Effector memory CD4-positive, alpha-beta T cell (primary cell): ENCODE measurements around the gene GALNT17.

Source experiments
- DNase-seq, 3 donors: peaks; one replicate each; pipeline ENCODE4 v3.0.0-alpha.2; 2020
- H3K27ac ChIP-seq: 2 replicates; pipeline ENCODE4 v1.7.0; 2013; ENCODE audit warnings: mild to moderate bottlenecking, low read length, moderate library complexity; ENCODE audit not compliant: insufficient read depth, poor library complexity, severe bottlenecking
- H3K27me3 ChIP-seq: replicated peaks from 2 replicates; pipeline ENCODE4 v1.7.0; 2013; ENCODE audit warnings: mild to moderate bottlenecking, low read length; ENCODE audit not compliant: insufficient read depth, control insufficient read depth, poor library complexity, severe bottlenecking
- H3K36me3 ChIP-seq: 2 replicates; pipeline ENCODE4 v1.7.0; 2013; ENCODE audit warnings: mild to moderate bottlenecking, low read length, moderate library complexity; ENCODE audit not compliant: control insufficient read depth, insufficient read depth
- H3K4me1 ChIP-seq: 2 replicates; pipeline ENCODE4 v1.7.0; 2013; ENCODE audit warnings: low read length, mild to moderate bottlenecking; ENCODE audit not compliant: control insufficient read depth, insufficient read depth, poor library complexity, severe bottlenecking
- H3K4me3 ChIP-seq: 2 replicates; pipeline ENCODE4 v1.7.0; 2013; ENCODE audit warnings: low read length, low read depth, mild to moderate bottlenecking; ENCODE audit not compliant: insufficient read depth, poor library complexity, severe bottlenecking
- H3K9me3 ChIP-seq: 2 replicates; pipeline ENCODE4 v1.7.0; 2013; ENCODE audit warnings: mild to moderate bottlenecking, low read length, moderate library complexity; ENCODE audit not compliant: control insufficient read depth

GALNT17 gene

GRCh38 chr7:71454981-71455380, 323.0 kb downstream of the GALNT17 start:
- H3K4me3 ChIP-seq, result no peak overlapping the region
- no peak overlapping the region for H3K27ac ChIP-seq
- H3K27me3 ChIP-seq, result no peaks in the 10 kb centered on the region
- H3K9me3 ChIP-seq, result no peaks in the 10 kb centered on the region
- H3K36me3 ChIP-seq, result no peaks in the 10 kb centered on the region
- H3K4me1 ChIP-seq, result no peaks in the 10 kb centered on the region
- no peak for DNase-seq

GRCh38 chr7:71457021-71457420, 325.1 kb downstream of the GALNT17 start:
- no peaks in the 10 kb centered on the region for H3K36me3 ChIP-seq
- H3K4me1 ChIP-seq, result no peaks in the 10 kb centered on the region
- no peak overlapping the region for H3K27ac ChIP-seq
- no peak overlapping the region for H3K4me3 ChIP-seq
- no peaks in the 10 kb centered on the region for H3K9me3 ChIP-seq
- DNase-seq, result no peak
- no peaks in the 10 kb centered on the region for H3K27me3 ChIP-seq

- H3K4me3 ChIP-seq, result no peak overlapping the region
- H3K36me3 ChIP-seq, result no peaks in the 10 kb centered on the region
- no peak for DNase-seq
- no peak overlapping the region for H3K27ac ChIP-seq
- H3K27me3 ChIP-seq, result no peaks in the 10 kb centered on the region
- no peaks in the 10 kb centered on the region for H3K9me3 ChIP-seq
- H3K4me1 ChIP-seq, result no peaks in the 10 kb centered on the region
Measured at GRCh38 chr7:71457846-71458590, 326.1 kb downstream of the GALNT17 start.

- H3K9me3 ChIP-seq, result no peaks in the 10 kb centered on the region
- DNase-seq, result no peak
- no peak overlapping the region for H3K27ac ChIP-seq
- no peaks in the 10 kb centered on the region for H3K36me3 ChIP-seq
- no peaks in the 10 kb centered on the region for H3K4me1 ChIP-seq
- H3K27me3 ChIP-seq, result no peaks in the 10 kb centered on the region
- no peak overlapping the region for H3K4me3 ChIP-seq
Measured at GRCh38 chr7:71459132-71459531, 327.2 kb downstream of the GALNT17 start.

GRCh38 chr7:71461572-71461971, 329.6 kb downstream of the GALNT17 start:
- H3K4me1 ChIP-seq, result no peaks in the 10 kb centered on the region
- no peaks in the 10 kb centered on the region for H3K36me3 ChIP-seq
- H3K9me3 ChIP-seq, result no peaks in the 10 kb centered on the region
- H3K27me3 ChIP-seq, result no peaks in the 10 kb centered on the region
- no peak overlapping the region for H3K27ac ChIP-seq
- DNase-seq, result no peak
- H3K4me3 ChIP-seq, result no peak overlapping the region

DNA sequence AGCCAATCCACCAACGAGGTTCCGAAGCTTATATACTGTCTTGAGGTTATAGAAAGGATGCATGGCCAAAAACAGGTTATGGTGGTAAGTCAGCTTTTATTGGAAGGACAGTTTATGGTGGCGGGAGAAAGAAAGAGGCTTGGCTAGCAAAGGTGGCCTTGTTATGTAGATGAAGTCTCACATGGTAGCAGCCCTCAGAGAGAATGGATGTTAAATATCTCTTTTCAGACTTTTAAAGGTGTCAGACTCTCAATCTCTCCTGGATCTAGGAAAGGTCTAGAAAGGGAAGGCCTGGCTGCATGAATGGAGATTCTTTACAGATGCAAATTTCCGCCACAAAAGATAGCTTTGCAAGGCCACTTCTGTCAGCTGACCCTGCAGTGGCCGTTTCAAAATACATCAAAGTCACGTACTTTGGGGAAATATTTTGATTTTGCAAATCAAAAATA, 333.8 kb downstream of the GALNT17 start:
- no peak overlapping the region for H3K4me3 ChIP-seq
- H3K27me3 ChIP-seq, result no peaks in the 10 kb centered on the region
- no peaks in the 10 kb centered on the region for H3K4me1 ChIP-seq
- H3K9me3 ChIP-seq, result no peaks in the 10 kb centered on the region
- no peak for DNase-seq
- no peaks in the 10 kb centered on the region for H3K36me3 ChIP-seq
- H3K27ac ChIP-seq, result no peak overlapping the region

DNA sequence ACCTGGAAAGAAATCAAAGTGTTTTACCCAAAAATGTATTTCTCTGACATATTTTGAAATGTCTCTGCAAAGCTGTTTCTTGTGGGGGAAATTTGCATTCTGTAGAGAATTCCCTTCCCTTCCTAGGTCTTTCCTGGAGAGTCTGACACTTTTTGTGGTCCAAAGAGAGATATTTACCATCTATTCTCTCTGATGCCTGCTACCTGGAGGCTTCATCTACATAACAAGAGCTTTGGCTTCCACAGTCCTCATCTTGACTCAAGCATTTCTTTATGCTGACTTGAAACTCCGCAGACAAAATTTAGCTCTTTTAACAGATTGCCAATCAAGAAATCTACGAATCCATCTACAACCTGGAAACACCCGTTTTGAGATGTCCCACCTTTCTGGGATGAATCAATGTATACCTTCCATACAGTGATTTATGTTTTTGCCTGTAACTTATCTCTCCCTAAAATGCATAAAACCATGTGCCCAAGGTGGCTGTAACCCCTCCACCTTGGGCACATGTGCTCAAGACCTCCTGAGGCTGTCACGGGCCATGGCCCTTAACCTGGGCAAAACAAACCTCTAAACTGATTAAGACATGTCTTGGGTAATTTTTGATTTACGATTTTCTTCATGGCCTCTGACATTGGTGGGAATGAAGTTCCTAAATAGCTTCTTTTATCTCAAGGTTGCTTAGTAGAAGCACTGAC, 334.7 kb downstream of the GALNT17 start:
- Histone ChIP-seq H3K27ac (no peak overlapping the region), H3K4me3 (no peak overlapping the region), H3K36me3 (no peaks in the 10 kb centered on the region), H3K9me3 (no peaks in the 10 kb centered on the region), H3K27me3 (no peaks in the 10 kb centered on the region), H3K4me1 (no peaks in the 10 kb centered on the region)
- no peak for DNase-seq

- no peaks in the 10 kb centered on the region for H3K9me3 ChIP-seq
- DNase-seq, result no peak
- H3K27me3 ChIP-seq, result no peaks in the 10 kb centered on the region
- no peaks in the 10 kb centered on the region for H3K4me1 ChIP-seq
- no peak overlapping the region for H3K27ac ChIP-seq
- no peak overlapping the region for H3K4me3 ChIP-seq
- no peaks in the 10 kb centered on the region for H3K36me3 ChIP-seq
Measured at GRCh38 chr7:71470326-71470725, 338.4 kb downstream of the GALNT17 start.

DNA sequence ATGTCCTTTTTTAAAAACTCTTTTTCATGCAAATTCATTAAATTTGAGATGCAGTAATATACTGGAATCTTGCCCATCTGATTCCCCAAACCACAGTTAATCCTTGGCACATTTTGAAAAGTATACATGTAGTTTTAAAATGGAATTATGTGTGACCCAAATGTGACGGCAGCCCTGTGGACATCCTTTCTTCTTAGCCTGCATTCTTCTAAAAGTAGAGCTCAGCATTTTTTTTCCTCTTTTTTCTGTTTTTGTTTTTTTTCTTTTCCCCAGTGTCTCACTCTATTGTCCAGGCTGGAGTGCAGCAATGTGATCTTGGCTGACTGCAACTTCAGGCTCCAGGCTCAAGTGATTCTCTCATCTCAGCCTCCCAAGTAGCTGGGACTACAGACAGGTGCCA, 338.9 kb downstream of the GALNT17 start:
- Histone ChIP-seq H3K9me3 (no peaks in the 10 kb centered on the region), H3K4me3 (no peak overlapping the region), H3K36me3 (no peaks in the 10 kb centered on the region), H3K27ac (no peak overlapping the region), H3K4me1 (no peaks in the 10 kb centered on the region), H3K27me3 (no peaks in the 10 kb centered on the region)
- no peak for DNase-seq

GRCh38 chr7:71472962-71473361, 341.0 kb downstream of the GALNT17 start:
- no peaks in the 10 kb centered on the region for H3K4me1 ChIP-seq
- H3K4me3 ChIP-seq, result no peak overlapping the region
- H3K36me3 ChIP-seq, result no peaks in the 10 kb centered on the region
- H3K27me3 ChIP-seq, result no peaks in the 10 kb centered on the region
- H3K9me3 ChIP-seq, result no peaks in the 10 kb centered on the region
- DNase-seq, result no peak
- H3K27ac ChIP-seq, result no peak overlapping the region
